WTC11 (cell line): ENCODE results near the gene SST. TPM values are rescaled to one million over a fixed set of nuclear protein-coding genes. Genes with fewer than 3 reads are reported as not detected.
A peak's percentile ranks its signal among the peaks of the same experiment; 100 is the strongest.

Source experiments
- ATAC-seq: fragments of 200-7000 bp; cut with Tn5 transposase; 2 replicates; pipeline ENCODE4 v1.10.0; 2021; ENCODE audit warnings: mild to moderate bottlenecking, moderate library complexity
- CTCF ChIA-PET: fragments of 300-600 bp; sonication (Branson Sonifier 250); formaldehyde crosslinking; loops from one replicate; lab custom pipeline; 2021; ENCODE audit warnings: antibody characterized with exemption; lab: Charles Lee
- POLR2A ChIA-PET: fragments of 350-600 bp; sonication (Branson Sonifier 250); formaldehyde crosslinking; loops from one replicate; lab custom pipeline; 2021; ENCODE audit warnings: antibody characterized with exemption; lab: Charles Lee
- DNase-seq: peaks from one replicate; pipeline ENCODE4 v3.0.0; 2021; ENCODE audit warnings: low spot score
- H3K27ac Mint-ChIP-seq: 2 replicates; pipeline ENCODE4 v1.8.0; 2021; ENCODE audit warnings: mixed read lengths
- H3K27me3 Mint-ChIP-seq: 2 replicates; pipeline ENCODE4 v1.8.0; 2021; ENCODE audit warnings: low read depth, mild to moderate bottlenecking, moderate library complexity, mixed read lengths
- H3K36me3 Mint-ChIP-seq: 2 replicates; pipeline ENCODE4 v1.8.0; 2021; ENCODE audit warnings: mixed read lengths
- H3K4me1 Mint-ChIP-seq: 2 replicates; pipeline ENCODE4 v1.8.0; 2022; ENCODE audit warnings: mixed read lengths
- H3K4me3 Mint-ChIP-seq: 2 replicates; pipeline ENCODE4 v1.8.0; 2021; ENCODE audit warnings: mild to moderate bottlenecking, moderate library complexity, mixed read lengths
- H3K9me3 Mint-ChIP-seq: 2 replicates; pipeline ENCODE4 v1.8.0; 2021; ENCODE audit warnings: mixed read lengths
- AFF4 ChIP-seq: sonication (generic); formaldehyde crosslinking; IDR thresholded peaks from 2 replicates; pipeline ENCODE4 v1.8.1; 2023; ENCODE audit warnings: mild to moderate bottlenecking, missing genetic modification reagents, borderline replicate concordance
- ATF6 ChIP-seq: sonication (generic); formaldehyde crosslinking; IDR thresholded peaks from 2 replicates; pipeline ENCODE4 v1.8.1; 2023; ENCODE audit warnings: mild to moderate bottlenecking, missing genetic modification reagents
- CDX4 ChIP-seq: fragments of 250-450 bp; sonication (Bioruptor Pico); IDR thresholded peaks from 2 replicates; pipeline ENCODE4 v1.9.0; 2021; ENCODE audit warnings: moderate library complexity, mild to moderate bottlenecking, inconsistent platforms, borderline replicate concordance
- CREB1 ChIP-seq: sonication (generic); formaldehyde crosslinking; IDR thresholded peaks from 2 replicates; pipeline ENCODE4 v1.8.0; 2023; ENCODE audit warnings: mild to moderate bottlenecking, missing genetic modification reagents
- CTCF ChIP-seq: fragments of 200-600 bp; IDR thresholded peaks from 2 replicates; pipeline ENCODE4 v1.8.0; 2022; ENCODE audit warnings: antibody characterized with exemption
- ELF4 ChIP-seq: sonication (generic); formaldehyde crosslinking; IDR thresholded peaks from 2 replicates; pipeline ENCODE4 v1.8.1; 2022; ENCODE audit warnings: low read depth, mild to moderate bottlenecking, moderate library complexity, missing genetic modification reagents
- ESRRA ChIP-seq: sonication (generic); formaldehyde crosslinking; IDR thresholded peaks from 2 replicates; pipeline ENCODE4 v1.8.1; 2022; ENCODE audit warnings: mild to moderate bottlenecking, missing genetic modification reagents, borderline replicate concordance
- ETV6 ChIP-seq: sonication (generic); formaldehyde crosslinking; IDR thresholded peaks from 2 replicates; pipeline ENCODE4 v1.8.1; 2022; ENCODE audit warnings: mild to moderate bottlenecking, missing genetic modification reagents
- HMGA2 ChIP-seq: fragments of 250-450 bp; sonication (Bioruptor Pico); IDR thresholded peaks from 2 replicates; pipeline ENCODE4 v1.4.0; 2021; ENCODE audit warnings: mild to moderate bottlenecking, moderate library complexity
- IRF1 ChIP-seq: sonication (generic); formaldehyde crosslinking; IDR thresholded peaks from 2 replicates; pipeline ENCODE4 v1.8.0; 2023; ENCODE audit warnings: missing genetic modification reagents
- IRF2 ChIP-seq: sonication (generic); formaldehyde crosslinking; IDR thresholded peaks from 2 replicates; pipeline ENCODE4 v1.8.0; 2022; ENCODE audit warnings: low read depth, missing genetic modification reagents, borderline replicate concordance
- NFE2L1 ChIP-seq: sonication (generic); formaldehyde crosslinking; IDR thresholded peaks from 2 replicates; pipeline ENCODE4 v1.8.1; 2023; ENCODE audit warnings: missing genetic modification reagents
- NR3C1 ChIP-seq: sonication (generic); formaldehyde crosslinking; conservative IDR thresholded peaks from 2 replicates; pipeline ENCODE4 v1.8.1; 2023; ENCODE audit warnings: low read depth, mild to moderate bottlenecking, missing genetic modification reagents
- PRRX2 ChIP-seq: fragments of 250-450 bp; sonication (Bioruptor Pico); IDR thresholded peaks from 2 replicates; pipeline ENCODE4 v1.8.0; 2021; ENCODE audit warnings: mild to moderate bottlenecking
- TEAD4 ChIP-seq: sonication (generic); formaldehyde crosslinking; IDR thresholded peaks from 2 replicates; pipeline ENCODE4 v1.8.0; 2022; ENCODE audit warnings: mild to moderate bottlenecking, missing genetic modification reagents
- TP53 ChIP-seq: sonication (generic); formaldehyde crosslinking; IDR thresholded peaks from 2 replicates; pipeline ENCODE4 v1.8.1; 2023; ENCODE audit warnings: mild to moderate bottlenecking, missing genetic modification reagents
- USF1 ChIP-seq: sonication (generic); formaldehyde crosslinking; IDR thresholded peaks from 2 replicates; pipeline ENCODE4 v1.8.0; 2022; ENCODE audit warnings: mild to moderate bottlenecking, missing genetic modification reagents
- ZBTB43 ChIP-seq: sonication (generic); formaldehyde crosslinking; IDR thresholded peaks from 2 replicates; pipeline ENCODE4 v1.8.1; 2023; ENCODE audit warnings: mild to moderate bottlenecking, missing genetic modification reagents
- ZMAT4 ChIP-seq: fragments of 250-450 bp; sonication (Bioruptor Pico); IDR thresholded peaks from 2 replicates; pipeline ENCODE4 v1.9.0; 2021; ENCODE audit warnings: mild to moderate bottlenecking
- ZNF138 ChIP-seq: sonication (generic); formaldehyde crosslinking; conservative IDR thresholded peaks from 2 replicates; pipeline ENCODE4 v1.8.1; 2022; ENCODE audit warnings: mild to moderate bottlenecking, moderate library complexity, missing genetic modification reagents
- ZNF232 ChIP-seq: sonication (generic); formaldehyde crosslinking; IDR thresholded peaks from 2 replicates; pipeline ENCODE4 v1.8.0; 2022; ENCODE audit warnings: mild to moderate bottlenecking, missing genetic modification reagents
- ZNF425 ChIP-seq: fragments of 250-450 bp; sonication (Bioruptor Pico); conservative IDR thresholded peaks from 2 replicates; pipeline ENCODE4 v1.9.0; 2021; ENCODE audit warnings: mild to moderate bottlenecking
- ZNF671 ChIP-seq: fragments of 250-450 bp; sonication (Bioruptor Pico); IDR thresholded peaks from 2 replicates; pipeline ENCODE4 v1.8.0; 2021; ENCODE audit warnings: mild to moderate bottlenecking
- total RNA-seq: library from RNA; stranded (reverse); gene quantifications from 3 replicates; pipeline ENCODE4 v1.2.3, GENCODE V29; 2021

SST gene
- total RNA-seq, 1 experiment from 2014 or later: 0.70 TPM

- peak; percentile 91 for ATAC-seq
- peaks cover 16% of the 10 kb centered on the region for H3K9me3 Mint-ChIP-seq
- DNase-seq: peak; percentile 92
- H3K4me3 Mint-ChIP-seq: no peak overlapping the region
- ChIA-PET CTCF (interaction anchor here (0.6 to 5.4 kb wide), 77 partner anchors 9 to 1275 kb away, joined by 3 to 433 read pairs (median 4); partner anchors contain the start of genes MASP1, RPL39L, RTP2 and SST), POLR2A (interaction anchor here (0.6 to 3.6 kb wide), 4 partner anchors 58 to 831 kb away, joined by 3 to 18 read pairs (median 4); no protein-coding TSS in a partner anchor)
- H3K27me3 Mint-ChIP-seq: peaks cover 39% of the 10 kb centered on the region
- peaks cover 20% of the 10 kb centered on the region for H3K4me1 Mint-ChIP-seq
- 0 out of 2 replicates have a peak overlapping the region, but pooled peaks have one; percentile 15 for H3K27ac Mint-ChIP-seq
- peaks cover 6% of the 10 kb centered on the region for H3K36me3 Mint-ChIP-seq
- TF ChIP-seq ESRRA (CRISPR knock-in tag) (peak; percentile 81; the same call in 1 of the 2 replicates), PRRX2 (no peak), IRF1 (no peak), ZNF232 (CRISPR knock-in tag) (no peak), USF1 (CRISPR knock-in tag) (no peak), HMGA2 (CRISPR knock-in tag) (no peak), ZNF425 (CRISPR knock-in tag) (no peak), IRF2 (no peak), ATF6 (CRISPR knock-in tag) (no peak), ZNF671 (no peak), ZBTB43 (CRISPR knock-in tag) (no peak), AFF4 (CRISPR knock-in tag) (no peak), TEAD4 (no peak), ZMAT4 (CRISPR knock-in tag) (no peak), CTCF (peak; percentile 93), CREB1 (CRISPR knock-in tag) (no peak), CDX4 (CRISPR knock-in tag) (no peak), ELF4 (no peak), NR3C1 (CRISPR knock-in tag) (no peak), ZNF138 (CRISPR knock-in tag) (no peak), ETV6 (peak; percentile 27; the same call in 1 of the 2 replicates), NFE2L1 (no peak), TP53 (CRISPR knock-in tag) (no peak)
These were observed 9.6 kb upstream of the SST start for GRCh38 chr3:187679638-187680396.
